ENCODE data around the gene SOX5. TPM values are rescaled to one million over a fixed set of nuclear protein-coding genes. Genes with fewer than 3 reads are reported as not detected.

The SOX5 gene
- total and polyA plus RNA-seq, 2 of the 8 experiments (the other 6 are each of a cell fraction or from before 2014, with no cell fraction given) = 2.2 to 2.6 TPM

DNA sequence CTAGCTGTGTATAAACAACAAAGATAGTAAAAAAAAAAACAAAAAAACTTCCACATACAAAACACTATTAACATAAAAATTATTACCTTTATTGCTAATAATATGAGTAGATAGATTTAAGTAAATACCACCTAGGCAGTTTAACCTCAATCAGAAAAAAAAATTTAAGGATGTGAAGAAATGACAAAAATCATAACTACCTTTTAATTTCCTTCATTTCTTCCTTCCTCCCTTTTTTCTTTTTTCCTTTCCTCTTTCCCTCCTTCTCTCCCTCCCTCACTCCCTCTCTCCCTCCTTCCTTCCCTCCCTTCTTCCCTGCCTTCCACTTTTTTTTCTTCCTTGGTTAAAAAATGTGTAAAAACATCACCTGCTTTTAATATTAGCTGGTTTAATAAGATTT is 81.7 kb downstream of the SOX5 start:
- Histone ChIP-seq H3K23me2 (ENCODE audit: low read depth, low read length) (no peaks in the 10 kb centered on the region), H3K18ac (ENCODE audit: extremely low read depth, low read length) (no peak overlapping the region), H2BK12ac (ENCODE audit: low read depth, low read length) (no peak overlapping the region), H3K9me3 (ENCODE audit: insufficient read depth in 2 of 2, low read depth in 1 of 2, low read length in 1 of 2) (no peaks in the 10 kb centered on the region), H3K14ac (ENCODE audit: insufficient read length) (no peak overlapping the region), H3K4ac (replicated peaks; ENCODE audit: insufficient read length, low read depth, low read length) (no peak overlapping the region), H4K20me1 (replicated peaks in 1 of 2; ENCODE audit: control insufficient read depth in 1 of 2, insufficient read depth in 2 of 2, low read length in 2 of 2) (no peaks in the 10 kb centered on the region), H2BK20ac (ENCODE audit: low read length) (no peak overlapping the region), H3K9ac (replicated peaks in 1 of 4; ENCODE audit: extremely low read depth in 1 of 4, low read depth in 3 of 4, low read length in 3 of 4) (no peak overlapping the region), H2AFZ (ENCODE audit: low read length) (no peak overlapping the region), H3K27ac (ENCODE audit: low read depth, low read length) (no peak overlapping the region), H2BK5ac (ENCODE audit: low read depth, low read length) (no peak overlapping the region), H2BK15ac (ENCODE audit: low read length) (no peak overlapping the region), H3K4me1 (replicated peaks in 1 of 4; ENCODE audit: control insufficient read depth in 3 of 4, insufficient read depth in 4 of 4, low read length in 3 of 4) (no peaks in the 10 kb centered on the region), H3K4me2 (ENCODE audit: insufficient read depth in 1 of 2, low read depth in 2 of 2, low read length in 2 of 2) (no peak overlapping the region), H3K79me1 (ENCODE audit: low read depth, low read length) (no peaks in the 10 kb centered on the region), H3K36me3 (ENCODE audit: control insufficient read depth in 2 of 4, insufficient read depth in 4 of 4, low read length in 3 of 4) (no peaks in the 10 kb centered on the region), H2AK5ac (ENCODE audit: low read depth, low read length) (no peak overlapping the region), H4K5ac (ENCODE audit: insufficient read length, low read depth, low read length) (no peak overlapping the region), H3K23ac (ENCODE audit: insufficient read length) (no peak overlapping the region), H4K91ac (replicated peaks; ENCODE audit: insufficient read length, low read length) (no peak overlapping the region), H3K56ac (replicated peaks; ENCODE audit: insufficient read length, low read depth, low read length) (no peak overlapping the region), H4K8ac (ENCODE audit: extremely low read depth, insufficient read depth, low read length) (no peak overlapping the region), H3K79me2 (ENCODE audit: control insufficient read depth in 1 of 2, insufficient read depth in 2 of 2, low read length in 2 of 2) (no peaks in the 10 kb centered on the region), H3K27me3 (replicated peaks in 1 of 4; ENCODE audit: control insufficient read depth in 3 of 4, extremely low read depth in 1 of 4, insufficient read depth in 3 of 4, low read length in 3 of 4) (no peaks in the 10 kb centered on the region), H2BK120ac (replicated peaks; ENCODE audit: low read depth, low read length) (no peak overlapping the region), H3K4me3 (ENCODE audit: extremely low read depth in 1 of 4, insufficient read depth in 2 of 4, low read depth in 3 of 4, low read length in 4 of 4) (no peak overlapping the region)
- FAIRE-seq (no peak), DNase-seq (ENCODE audit: low read depth in 1 of 2, low spot score in 2 of 2) (no peak)
- ChIA-PET CTCF (ENCODE audit: partially characterized antibody) (no interaction called here), POLR2A (ENCODE audit: partially characterized antibody) (no interaction called here)
- TF ChIP-seq, protein P1, sequence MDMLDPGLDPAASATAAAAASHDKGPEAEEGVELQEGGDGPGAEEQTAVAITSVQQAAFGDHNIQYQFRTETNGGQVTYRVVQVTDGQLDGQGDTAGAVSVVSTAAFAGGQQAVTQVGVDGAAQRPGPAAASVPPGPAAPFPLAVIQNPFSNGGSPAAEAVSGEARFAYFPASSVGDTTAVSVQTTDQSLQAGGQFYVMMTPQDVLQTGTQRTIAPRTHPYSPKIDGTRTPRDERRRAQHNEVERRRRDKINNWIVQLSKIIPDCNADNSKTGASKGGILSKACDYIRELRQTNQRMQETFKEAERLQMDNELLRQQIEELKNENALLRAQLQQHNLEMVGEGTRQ (IDR thresholded peaks at IDR 0.05; ENCODE audit: low read length) = no peak
